HepG2 (cell line): ENCODE data around the gene ATAD3C. TPM values are rescaled to one million over a fixed set of nuclear protein-coding genes. Genes with fewer than 3 reads are reported as not detected.
A peak's percentile ranks its signal among the peaks of the same experiment; 100 is the strongest.

Source experiments
- CENPX ChIP-seq: sonication (generic); formaldehyde crosslinking; IDR thresholded peaks from 2 replicates; pipeline ENCODE4 v1.9.0; 2021; ENCODE audit warnings: mild to moderate bottlenecking, missing genetic modification reagents, moderate library complexity
- HINFP ChIP-seq: sonication (generic); formaldehyde crosslinking; IDR thresholded peaks from 2 replicates; pipeline ENCODE4 v1.4.0; 2020; ENCODE audit warnings: low read depth, mild to moderate bottlenecking, missing genetic modification reagents
- HNF4A ChIP-seq: sonication (generic); formaldehyde crosslinking; IDR thresholded peaks from 2 replicates; pipeline ENCODE4 v1.4.0; 2020; ENCODE audit warnings: missing genetic modification reagents
- HOXA3 ChIP-seq: sonication (generic); formaldehyde crosslinking; IDR thresholded peaks from 2 replicates; pipeline ENCODE4 v1.5.0; 2020; ENCODE audit warnings: missing genetic modification reagents
- KDM5B ChIP-seq: sonication (generic); formaldehyde crosslinking; IDR thresholded peaks from 2 replicates; pipeline ENCODE4 v1.4.0; 2020; ENCODE audit warnings: missing genetic modification reagents, mild to moderate bottlenecking, borderline replicate concordance
- KLF15 ChIP-seq: sonication (generic); formaldehyde crosslinking; IDR thresholded peaks from 2 replicates; pipeline ENCODE4 v1.8.1; 2023; ENCODE audit warnings: borderline replicate concordance, mild to moderate bottlenecking, inconsistent platforms, missing genetic modification reagents, mixed read lengths
- KLF16 ChIP-seq, 2 experiments: sonication (generic) in 1 of 2; formaldehyde crosslinking in 1 of 2; IDR thresholded peaks; 2 replicates each; pipeline versions ENCODE4 v1.6.1 to v1.8.0; 2016 to 2023; ENCODE audit warnings: missing genetic modification reagents in 2 of 2, missing compliant biosample characterization in 1 of 2
- LCORL ChIP-seq, 2 experiments: fragments of 450-650 bp in 1 of 2; sonication (generic) in 1 of 2; formaldehyde crosslinking in 1 of 2; IDR thresholded peaks; 2 replicates each; pipeline versions ENCODE4 v1.5.0 to v1.6.1; 2017 to 2020; ENCODE audit warnings: antibody characterized with exemption in 1 of 2, missing genetic modification reagents in 1 of 2
- MEIS2 ChIP-seq: sonication (generic); formaldehyde crosslinking; IDR thresholded peaks from 2 replicates; pipeline ENCODE4 v1.9.0; 2021; ENCODE audit warnings: mild to moderate bottlenecking, missing genetic modification reagents
- MNT ChIP-seq: fragments of 450-650 bp; IDR thresholded peaks from 2 replicates; pipeline ENCODE4 v1.6.1; 2016
- NPAS2 ChIP-seq: sonication (generic); formaldehyde crosslinking; IDR thresholded peaks from 2 replicates; pipeline ENCODE4 v1.8.0; 2022; ENCODE audit warnings: mild to moderate bottlenecking, missing genetic modification reagents, borderline replicate concordance
- PREB ChIP-seq: sonication (generic); formaldehyde crosslinking; IDR thresholded peaks from 2 replicates; pipeline ENCODE4 v1.4.0; 2020; ENCODE audit warnings: missing genetic modification reagents
- SOX13 ChIP-seq, 3 experiments: fragments of 450-650 bp in 1 of 3; sonication (generic) in 1 of 3; formaldehyde crosslinking in 1 of 3; IDR thresholded peaks in 2 of 3; conservative IDR thresholded peaks in 1 of 3; 2 replicates each; pipeline versions ENCODE4 v1.5.0 to v1.6.1; 2016 to 2020; ENCODE audit warnings: antibody characterized with exemption in 1 of 3, mild to moderate bottlenecking in 1 of 3, missing compliant biosample characterization in 1 of 3, missing genetic modification reagents in 1 of 3, moderate library complexity in 1 of 3
- SP1 ChIP-seq, 2 experiments: fragments of 450-650 bp in 1 of 2; sonication (generic) in 1 of 2; formaldehyde crosslinking in 1 of 2; IDR thresholded peaks; 2 replicates each; pipeline versions ENCODE4 v1.4.0 to v1.6.1; 2016 to 2020; ENCODE audit warnings: missing genetic modification reagents in 1 of 2
- SP4 ChIP-seq: sonication (generic); formaldehyde crosslinking; IDR thresholded peaks from 2 replicates; pipeline ENCODE4 v1.8.1; 2023; ENCODE audit warnings: mild to moderate bottlenecking, missing genetic modification reagents
- SRSF9 ChIP-seq: fragments of 200-400 bp; formaldehyde crosslinking; IDR thresholded peaks from 2 replicates; pipeline ENCODE4 v1.6.1; 2018; ENCODE audit warnings: borderline replicate concordance, mild to moderate bottlenecking, low read depth, low read length; ENCODE audit not compliant: insufficient read depth, poor library complexity, severe bottlenecking
- YY1 ChIP-seq: IDR thresholded peaks from 2 replicates; pipeline ENCODE4 v1.6.1; 2011; ENCODE audit warnings: low read length, low read depth, moderate library complexity, mild to moderate bottlenecking; ENCODE audit not compliant: insufficient read depth, insufficient replicate concordance
- ZFP1 ChIP-seq: IDR thresholded peaks from 2 replicates; pipeline ENCODE4 v1.6.1; 2016
- ZNF224 ChIP-seq: sonication (generic); formaldehyde crosslinking; IDR thresholded peaks from 2 replicates; pipeline ENCODE4 v1.5.0; 2020; ENCODE audit warnings: mild to moderate bottlenecking, missing genetic modification reagents
- ZNF703 ChIP-seq: sonication (generic); formaldehyde crosslinking; IDR thresholded peaks from 2 replicates; pipeline ENCODE4 v1.5.1; 2020; ENCODE audit warnings: missing genetic modification reagents, mild to moderate bottlenecking, moderate library complexity, borderline replicate concordance
- ZSCAN21 ChIP-seq: sonication (generic); formaldehyde crosslinking; IDR thresholded peaks from 2 replicates; pipeline ENCODE4 v1.8.0; 2022; ENCODE audit warnings: mild to moderate bottlenecking, missing genetic modification reagents, moderate library complexity, borderline replicate concordance
- ZSCAN5A ChIP-seq: sonication (generic); formaldehyde crosslinking; IDR thresholded peaks from 2 replicates; pipeline ENCODE4 v1.8.0; 2022; ENCODE audit warnings: mild to moderate bottlenecking, missing genetic modification reagents, borderline replicate concordance
- polyA plus RNA-seq, 8 experiments: library from polyadenylated mRNA; depleted of rRNA in 3 of 8; stranded (reverse) in 7 of 8; unstranded in 1 of 8; fragments of >200 nt; fragmentation: Illumina TruSeq in 4 of 8; extraction: Trizol in 4 of 8; gene quantifications; 2 replicates each; pipeline versions ENCODE4 v1.2.1 to v1.2.3, GENCODE V29; 2011 to 2016; ENCODE audit warnings: low read depth in 4 of 8, missing spikeins in 1 of 8, mixed read lengths in 1 of 8; ENCODE audit not compliant: insufficient read depth in 1 of 8
- total RNA-seq, 5 experiments: library from RNA; depleted of rRNA; stranded (reverse); fragments of >200 nt; fragmentation: Illumina TruSeq; extraction: Trizol; gene quantifications; 2 replicates each; pipeline ENCODE4 v1.2.3, GENCODE V29; 2016; ENCODE audit warnings: low read depth in 1 of 5

The ATAD3C gene
- total and polyA plus RNA-seq, 2 of the 13 experiments (the other 11 are each of a cell fraction or from before 2014, with no cell fraction given): 2.4 to 3.2 TPM

GRCh38 chr1:1471389-1472052 lies 22.0 kb downstream of the ATAD3C start, which contains the start of gene ATAD3B (continued):
- TF ChIP-seq HINFP (CRISPR knock-in tag) (no peak), CENPX (CRISPR knock-in tag) (no peak), NPAS2 (no peak), LCORL (IDR thresholded peaks at IDR 0.05) (no peak), LCORL (CRISPR knock-in tag; IDR thresholded peaks at IDR 0.05) (peak; percentile 59; the same call in 1 of the 2 replicates), SP4 (CRISPR knock-in tag) (peak; percentile 86; the same call in 1 of the 2 replicates), ZNF224 (no peak), KLF16 (CRISPR knock-in tag; IDR thresholded peaks at IDR 0.05) (peak in 1 of 2 experiments; percentile 83; a peak in 1 of 4 replicates), ZSCAN5A (CRISPR knock-in tag) (no peak; the same call in 1 of the 2 replicates), SOX13 (IDR thresholded peaks at IDR 0.05) (no peak), SOX13 (CRISPR knock-in tag; conservative IDR thresholded peaks at IDR 0.05 in 1 of 2, IDR thresholded peaks at IDR 0.05 in 1 of 2) (peak in 1 of 2 experiments; percentile 37; a peak in 1 of 4 replicates), SRSF9 (no peak), SP1 (IDR thresholded peaks at IDR 0.05) (no peak), SP1 (CRISPR knock-in tag; IDR thresholded peaks at IDR 0.05) (peak; percentile 84), KLF15 (CRISPR knock-in tag) (no peak), ZNF703 (CRISPR knock-in tag) (no peak), ZSCAN21 (CRISPR knock-in tag) (no peak), MEIS2 (CRISPR knock-in tag) (no peak), MNT (peak; percentile 74), YY1 (peak; percentile 38), ZFP1 (CRISPR knock-in tag) (0 out of 2 replicates have a peak, but pooled peaks have one; percentile 59), KDM5B (CRISPR knock-in tag) (peak; percentile 46; the same call in 1 of the 2 replicates), HNF4A (CRISPR knock-in tag) (no peak), HOXA3 (CRISPR knock-in tag) (peak; percentile 99), PREB (no peak)
